GM21526 (cell line): ENCODE results near the gene HELZ.
"Not testable (repeated sequence)": the region's sequence is repeated elsewhere in the genome, so short reads cannot be mapped to it uniquely, and the experiment has no call there.

Source experiments
- ATAC-seq: cut with Tn5 transposase; IDR thresholded peaks from one replicate; pipeline ENCODE4 v1.9.1; 2021; ENCODE audit warnings: moderate library complexity; ENCODE audit not compliant: unreplicated experiment, low FRiP score

The HELZ gene

GRCh38 chr17:67092710-67093109 is 152.3 kb downstream of the HELZ start:
- not testable (repeated sequence) for ATAC-seq

DNA sequence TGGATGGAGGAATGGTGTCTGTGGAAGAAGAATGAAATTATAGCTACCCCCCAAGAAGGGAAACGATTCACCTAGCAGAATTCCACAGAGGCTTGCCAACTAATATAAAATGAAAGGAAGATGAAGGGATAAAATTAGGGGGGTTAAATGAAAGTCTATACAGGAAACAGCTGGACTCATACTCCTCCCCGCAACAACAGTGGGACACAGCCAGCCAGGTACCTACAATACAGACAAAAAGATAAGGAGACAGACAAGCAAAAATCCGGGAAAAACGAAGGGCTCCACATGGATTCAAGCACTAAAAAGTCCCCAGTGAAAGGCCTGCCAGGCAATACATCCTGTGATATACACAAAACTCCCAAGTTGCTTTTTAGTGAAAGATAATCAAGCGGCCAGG is 152.7 kb downstream of the HELZ start:
- ATAC-seq = no peak

DNA sequence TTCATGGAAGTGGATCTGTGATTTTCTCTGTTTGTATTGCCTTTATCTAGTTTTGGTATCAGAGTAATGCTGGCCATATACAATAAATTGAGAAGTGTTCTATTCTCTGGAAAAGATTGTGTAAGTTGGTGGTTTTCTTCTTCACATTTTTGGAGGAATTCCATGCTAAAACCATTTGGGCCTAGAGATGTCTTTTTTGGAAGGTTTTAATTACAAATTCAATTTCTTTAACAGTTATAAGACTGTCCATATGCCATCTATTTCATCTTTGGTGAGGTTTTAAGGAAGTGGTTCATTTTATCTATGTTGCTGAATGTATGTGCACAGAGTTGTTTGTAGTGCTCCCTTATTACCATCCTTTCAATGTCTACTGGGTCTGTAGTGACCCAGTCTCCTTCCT is 154.7 kb downstream of the HELZ start:
- ATAC-seq = no peak

GRCh38 chr17:67088639-67089038 is 156.4 kb downstream of the HELZ start:
- ATAC-seq = no peak

- ATAC-seq = no peak
These were observed 159.6 kb downstream of the HELZ start for GRCh38 chr17:67085406-67085805.

GRCh38 chr17:67082107-67082506 is 162.9 kb downstream of the HELZ start:
- peak; percentile 71 for ATAC-seq

GRCh38 chr17:67080804-67081203 is 164.2 kb downstream of the HELZ start:
- ATAC-seq = no peak

DNA sequence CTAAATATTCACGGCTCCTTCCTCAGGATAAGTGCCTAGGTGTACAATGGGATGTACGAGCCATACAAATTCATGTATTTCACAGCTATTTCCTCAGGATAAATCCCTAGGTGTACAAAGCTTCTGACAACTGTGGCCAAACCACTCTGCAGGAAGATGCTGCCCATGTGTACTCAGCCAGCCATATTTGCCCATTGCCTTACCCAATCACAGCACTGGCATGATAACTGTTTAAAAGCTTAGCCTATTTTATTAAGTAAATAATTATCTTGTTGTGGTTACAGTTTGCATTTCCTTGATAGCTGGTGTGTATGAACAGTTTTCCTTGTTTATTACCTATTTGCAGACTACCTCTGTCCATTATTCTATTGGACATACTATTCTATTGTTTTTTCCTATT is 165.5 kb downstream of the HELZ start:
- ATAC-seq = no peak

GRCh38 chr17:67078292-67078691 is 166.7 kb downstream of the HELZ start:
- ATAC-seq = no peak

GRCh38 chr17:67076290-67076689 is 168.7 kb downstream of the HELZ start:
- no peak for ATAC-seq

- ATAC-seq = no peak
These were observed 170.2 kb downstream of the HELZ start for GRCh38 chr17:67074781-67075180.

DNA sequence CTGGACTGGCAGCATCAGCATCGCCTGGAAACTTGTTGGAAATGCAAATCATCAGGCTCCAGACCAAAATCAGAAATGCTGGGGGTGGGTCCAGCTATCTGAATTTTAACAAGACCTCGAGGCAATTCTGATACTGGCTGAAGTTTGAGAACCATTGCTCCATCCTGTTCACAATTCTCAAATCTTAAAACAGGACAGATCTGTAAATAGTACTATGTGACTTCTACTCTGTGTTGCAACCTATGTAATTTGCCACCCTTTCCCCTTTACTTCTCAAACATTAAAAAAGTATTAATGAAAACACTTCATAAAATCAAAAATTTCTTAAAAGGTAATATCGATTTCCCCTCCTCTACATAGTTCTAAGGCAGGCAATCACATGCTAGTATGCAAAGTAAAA is 172.1 kb downstream of the HELZ start:
- no peak for ATAC-seq

GRCh38 chr17:67071595-67071994 is 173.4 kb downstream of the HELZ start:
- no peak for ATAC-seq

GRCh38 chr17:67069603-67070136 is 175.3 kb downstream of the HELZ start:
- no peak for ATAC-seq

DNA sequence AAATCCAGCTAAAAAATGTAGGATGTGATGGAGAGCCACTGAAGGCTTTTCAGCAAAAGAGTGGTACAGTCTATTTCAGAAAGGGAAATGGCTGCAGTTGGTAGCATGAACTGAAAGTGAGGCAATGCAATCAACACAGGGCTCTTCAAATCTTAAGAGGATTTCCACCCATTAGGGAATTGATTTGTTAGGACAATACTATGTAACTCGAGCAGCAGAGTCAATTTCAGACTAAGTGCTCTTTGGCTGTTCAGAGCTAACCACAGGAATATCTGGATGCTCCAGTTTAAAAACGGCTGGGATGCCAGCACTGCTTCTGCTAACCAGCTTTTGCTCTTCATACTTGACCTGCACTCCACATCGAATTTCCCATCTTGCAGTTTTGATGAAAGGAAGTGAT is 176.0 kb downstream of the HELZ start:
- no peak for ATAC-seq

- ATAC-seq = no peak
These were observed 177.2 kb downstream of the HELZ start for GRCh38 chr17:67067571-67068482.

DNA sequence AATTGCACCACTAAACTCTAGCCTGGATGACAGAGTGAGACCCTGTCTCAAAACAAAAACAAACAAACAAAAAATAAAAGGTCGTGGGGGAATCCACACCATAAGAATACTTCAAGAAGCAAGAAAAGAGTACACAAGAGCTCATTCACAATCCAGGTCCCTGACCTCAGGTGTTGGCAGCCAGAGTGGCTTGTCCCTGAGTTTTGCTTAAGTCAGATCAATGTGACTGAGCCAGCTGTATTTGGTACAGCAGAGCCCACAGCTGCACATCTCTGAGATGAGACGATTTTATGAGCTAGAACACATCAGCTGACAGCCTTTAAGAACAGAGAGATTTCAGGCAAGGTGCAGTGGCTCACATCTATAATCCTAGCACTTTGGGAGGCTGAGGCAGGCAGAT is 178.3 kb downstream of the HELZ start:
- no peak for ATAC-seq

- ATAC-seq = no peak
These were observed 181.9 kb downstream of the HELZ start for GRCh38 chr17:67063141-67063540.

- ATAC-seq = no peak
These were observed 185.6 kb downstream of the HELZ start for GRCh38 chr17:67059372-67059771.

GRCh38 chr17:67058036-67058435 is 187.0 kb downstream of the HELZ start:
- ATAC-seq = no peak

- ATAC-seq = no peak
These were observed 188.1 kb downstream of the HELZ start for GRCh38 chr17:67056746-67057490.
